GM12878 (cell line): ENCODE data around the gene PI4KA. TPM values are rescaled to one million over a fixed set of nuclear protein-coding genes. Genes with fewer than 3 reads are reported as not detected.

Experiments
- ATAC-seq: fragments of 200-7000 bp; cut with Tn5 transposase; 3 replicates; pipeline ENCODE4 v1.9.1; 2020; ENCODE audit warnings: mild to moderate bottlenecking, moderate library complexity
- BruUV-seq: library from RNA; stranded (reverse); fragments of 400-500 nt; replicated peaks from 2 replicates; lab custom pipeline; 2021; lab: Mats Ljungman, UMichigan
- CTCF ChIA-PET: fragments of 300-600 bp; sonication (Branson Sonifier 250); formaldehyde crosslinking; extraction: SDS; loops from one replicate; lab custom pipeline; 2021; ENCODE audit warnings: inconsistent platforms; lab: Yijun Ruan, JAX
- POLR2A ChIA-PET: fragments of 350-600 bp; formaldehyde crosslinking; extraction: SDS; loops from one replicate; lab custom pipeline; 2021; ENCODE audit warnings: inconsistent platforms; lab: Charles Lee
- RAD21 ChIA-PET: fragments of 300-600 bp; sonication (Branson Sonifier 250); formaldehyde crosslinking; loops from one replicate; lab custom pipeline; 2023; ENCODE audit warnings: antibody characterized with exemption; ENCODE audit not compliant: unreplicated experiment; lab: Charles Lee
- SMC1A ChIA-PET: fragments of 300-600 bp; sonication (Branson Sonifier 250); formaldehyde crosslinking; loops from one replicate; lab custom pipeline; 2023; ENCODE audit not compliant: unreplicated experiment, uncharacterized antibody; lab: Charles Lee
- DNase-seq: peaks from one replicate; pipeline ENCODE4 v3.0.0-alpha.2; 2011; ENCODE audit warnings: low read depth, low spot score
- FAIRE-seq: peaks from 3 replicates; lab custom pipeline; 2011; peaks lifted over from hg19 to GRCh38; lab: Jason Lieb, UNC
- H2AFZ ChIP-seq: 2 replicates; pipeline ENCODE4 v1.6.0; 2011; ENCODE audit warnings: low read depth, low read length, control low read depth; ENCODE audit not compliant: control insufficient read depth
- H3K27ac ChIP-seq: 2 replicates; pipeline ENCODE4 v1.5.1; 2011; ENCODE audit warnings: control low read depth; ENCODE audit not compliant: control insufficient read depth, insufficient read depth
- H3K27me3 ChIP-seq, 2 experiments: replicated peaks in 1 of 2; 2 replicates each; pipeline versions ENCODE4 v1.6.0 to v1.6.1; 2011; ENCODE audit warnings: low read length in 1 of 2; ENCODE audit not compliant: control insufficient read depth in 2 of 2, insufficient read depth in 2 of 2
- H3K36me3 ChIP-seq, 2 experiments: 2 replicates each; pipeline ENCODE4 v1.5.1; 2011; ENCODE audit warnings: low read length in 1 of 2; ENCODE audit not compliant: control insufficient read depth in 2 of 2, insufficient read depth in 2 of 2
- H3K4me1 ChIP-seq: 2 replicates; pipeline ENCODE4 v1.6.1; 2011; ENCODE audit warnings: mild to moderate bottlenecking, low read length, moderate library complexity, mixed read lengths; ENCODE audit not compliant: control insufficient read depth, insufficient read depth
- H3K4me2 ChIP-seq: 2 replicates; pipeline ENCODE4 v1.6.0; 2011; ENCODE audit warnings: control low read depth; ENCODE audit not compliant: control insufficient read depth, insufficient read depth
- H3K4me3 ChIP-seq: fragments of 200-600 bp; sonication (generic); 2 replicates; pipeline ENCODE4 v1.5.1; 2016
- H3K79me2 ChIP-seq: 2 replicates; pipeline ENCODE4 v1.6.0; 2011; ENCODE audit warnings: low read length; ENCODE audit not compliant: control insufficient read depth, insufficient read depth
- H3K9ac ChIP-seq: 2 replicates; pipeline ENCODE4 v1.8.0; 2011; ENCODE audit warnings: low read length, control low read depth, mixed read lengths; ENCODE audit not compliant: control insufficient read depth, insufficient read depth
- H3K9me3 ChIP-seq: replicated peaks from 3 replicates; pipeline ENCODE4 v1.5.1; 2011; ENCODE audit warnings: mild to moderate bottlenecking, low read length; ENCODE audit not compliant: control insufficient read depth, insufficient read depth
- H4K20me1 ChIP-seq: 2 replicates; pipeline ENCODE4 v1.6.0; 2011; ENCODE audit not compliant: control insufficient read depth, insufficient read depth
- CBFB ChIP-seq: IDR thresholded peaks from 2 replicates; pipeline ENCODE4 v1.6.1; 2016; ENCODE audit warnings: antibody characterized with exemption, low read depth
- MXI1 ChIP-seq: fragments of 150-350 bp; IDR thresholded peaks from 2 replicates; pipeline ENCODE4 v1.6.1; 2011; ENCODE audit warnings: low read depth, mild to moderate bottlenecking, inconsistent platforms, low read length, improper control_type of control experiment
- ZNF274 ChIP-seq: IDR thresholded peaks from one replicate; pipeline ENCODE4 v1.8.0; 2011; ENCODE audit not compliant: insufficient read length, insufficient read depth
- WGBS: methylation state at CpG from one replicate; pipeline ENCODE4 v1.1.6; 2016; ENCODE audit warnings: low lambda C conversion rate; ENCODE audit not compliant: insufficient replicate concordance, insufficient coverage; ENCODE audit errors: missing lambda C conversion rate; 5-methylcytosine and 5-hydroxymethylcytosine counted together
- in situ Hi-C: fragments of 300-500 bp; cut with MboI; formaldehyde crosslinking; loops from 9 replicates; pipeline ENCODE4 v1.14.3; 2018; ENCODE audit warnings: mixed read lengths
- intact Hi-C: fragments of 100-400 bp; cut with micrococcal nuclease; formaldehyde crosslinking; loops from one replicate; pipeline ENCODE4 v1.14.2; 2022; ENCODE audit not compliant: unreplicated experiment
- polyA plus RNA-seq, 11 experiments: library from polyadenylated mRNA; depleted of rRNA in 4 of 11; unstranded in 6 of 11; stranded (reverse) in 5 of 11; fragments of >200 nt; fragmentation: Nextera tagmentation in 4 of 11; fragmentation: Illumina TruSeq in 1 of 11; extraction: Ambion mirVana in 4 of 11; extraction: Trizol in 1 of 11; gene quantifications; 1 replicate in 1 of 11; 2 replicates in 10 of 11; pipeline versions ENCODE4 v1.2.1 to v1.2.3, GENCODE V29; 2011 to 2016; ENCODE audit warnings: inconsistent platforms in 2 of 11, missing spikeins in 2 of 11, low read depth in 1 of 11
- total RNA-seq, 4 experiments: library from RNA; depleted of rRNA in 3 of 4; stranded (reverse); fragments of >200 nt in 3 of 4; fragmentation: Illumina TruSeq in 1 of 4; extraction: Trizol in 1 of 4; gene quantifications; 2 replicates each; pipeline versions ENCODE4 v1.2.1 to v1.2.3, GENCODE V29; 2013 to 2021

Gene PI4KA
- total and polyA plus RNA-seq, 10 of the 15 experiments (the other 5 are each of a cell fraction or from before 2014, with no cell fraction given): 4.2 to 78.4 (median 42.1) TPM

- no peak overlapping the region for H3K4me2 ChIP-seq
- no peak overlapping the region for H3K9ac ChIP-seq
- ATAC-seq (no peak), FAIRE-seq (no peak), DNase-seq (no peak)
- no peaks in the 10 kb centered on the region for H3K79me2 ChIP-seq
- POLR2A ChIA-PET: no interaction called here
- CTCF ChIA-PET: interaction anchor here (1.0 kb wide), 1 partner anchor 13 kb away, joined by 4 read pairs; no protein-coding TSS in a partner anchor
- no peaks in the 10 kb centered on the region for H3K4me1 ChIP-seq
- H3K4me3 ChIP-seq: no peak overlapping the region
- H3K9me3 ChIP-seq: no peaks in the 10 kb centered on the region
- no TSS peak for BruUV-seq
- no peaks in the 10 kb centered on the region for H3K27me3 ChIP-seq
- RAD21 ChIA-PET: no interaction called here
- no peak overlapping the region for H3K27ac ChIP-seq
- H4K20me1 ChIP-seq: no peaks in the 10 kb centered on the region
- peaks cover 6 to 7% of the 10 kb centered on the region in 2 experiments; a peak in 3 of 4 replicates for H3K36me3 ChIP-seq
- in situ Hi-C loops: no loop called here
- SMC1A ChIA-PET: no interaction called here
- H2AFZ ChIP-seq: no peak overlapping the region
- no peak for TF ChIP-seq CBFB
- intact Hi-C loops: no loop called here
- 96% methylated on average over 13 of the region's 13 CpGs for WGBS
Measured at GRCh38 chr22:20729194-20729593, 129.4 kb downstream of the PI4KA start.

GRCh38 chr22:20728523-20729190, 130.0 kb downstream of the PI4KA start:
- H3K27me3 ChIP-seq: no peaks in the 10 kb centered on the region
- no peaks in the 10 kb centered on the region for H4K20me1 ChIP-seq
- no peaks in the 10 kb centered on the region for H3K4me1 ChIP-seq
- RAD21 ChIA-PET: no interaction called here
- SMC1A ChIA-PET: no interaction called here
- TF ChIP-seq ZNF274 (no peak), MXI1 (no peak)
- H3K36me3 ChIP-seq: peaks cover 6 to 7% of the 10 kb centered on the region in 2 experiments; a peak in 3 of 4 replicates
- no peak overlapping the region for H3K4me3 ChIP-seq
- in situ Hi-C loops (no loop called here), intact Hi-C loops (no loop called here)
- CTCF ChIA-PET: interaction anchor here (1.0 kb wide), 1 partner anchor 13 kb away, joined by 4 read pairs; no protein-coding TSS in a partner anchor
- no peaks in the 10 kb centered on the region for H3K79me2 ChIP-seq
- BruUV-seq: no TSS peak
- no peaks in the 10 kb centered on the region for H3K9me3 ChIP-seq
- 92% methylated on average over 10 of the region's 10 CpGs for WGBS
- DNase-seq: no peak
- no peak overlapping the region for H2AFZ ChIP-seq
- H3K9ac ChIP-seq: no peak overlapping the region
- no peak for FAIRE-seq
- POLR2A ChIA-PET: no interaction called here
- H3K27ac ChIP-seq: no peak overlapping the region
- ATAC-seq: no peak
- H3K4me2 ChIP-seq: no peak overlapping the region
